DND-41 (cell line): ENCODE measurements around the gene CLDN10.

Experiments
- ATAC-seq: fragments of 200-7000 bp; cut with Tn5 transposase; 3 replicates; pipeline ENCODE4 v1.9.1; 2021; ENCODE audit warnings: low read depth; ENCODE audit not compliant: insufficient read depth
- DNase-seq: peaks from one replicate; pipeline ENCODE4 v3.0.0-alpha.2; 2020
- H2AFZ ChIP-seq: 2 replicates; pipeline ENCODE4 v1.6.0; 2012; ENCODE audit warnings: low read depth, low read length
- H3K27ac ChIP-seq: 2 replicates; pipeline ENCODE4 v1.5.1; 2012; ENCODE audit warnings: low read length, inconsistent platforms
- H3K27me3 ChIP-seq: fragments of 200-600 bp; sonication (generic); 2 replicates; pipeline ENCODE4 v1.6.0; 2012; ENCODE audit warnings: low read length, mild to moderate bottlenecking, inconsistent platforms; ENCODE audit not compliant: insufficient read depth, poor library complexity
- H3K36me3 ChIP-seq: 2 replicates; pipeline ENCODE4 v1.5.1; 2012; ENCODE audit warnings: low read length, inconsistent platforms; ENCODE audit not compliant: insufficient read depth
- H3K4me1 ChIP-seq: 2 replicates; pipeline ENCODE4 v1.5.1; 2012; ENCODE audit warnings: mild to moderate bottlenecking, low read length; ENCODE audit not compliant: insufficient read depth
- H3K4me2 ChIP-seq: 2 replicates; pipeline ENCODE4 v1.6.0; 2012; ENCODE audit warnings: mild to moderate bottlenecking, moderate library complexity, low read length, inconsistent platforms; ENCODE audit not compliant: insufficient read depth
- H3K4me3 ChIP-seq, 2 experiments: fragments of 200-600 bp in 1 of 2; shearing (Covaris generic) in 1 of 2; 2 replicates each; pipeline ENCODE4 v1.5.1; 2012 to 2016; ENCODE audit warnings: inconsistent platforms in 2 of 2, low read length in 2 of 2, mild to moderate bottlenecking in 2 of 2, low read depth in 1 of 2, moderate library complexity in 1 of 2
- H3K79me2 ChIP-seq: 2 replicates; pipeline ENCODE4 v1.6.0; 2012; ENCODE audit warnings: low read length, inconsistent platforms; ENCODE audit not compliant: insufficient read depth
- H3K9ac ChIP-seq: 2 replicates; pipeline ENCODE4 v1.6.0; 2012; ENCODE audit warnings: low read depth, mild to moderate bottlenecking, inconsistent platforms, low read length, moderate library complexity
- H3K9me3 ChIP-seq: 2 replicates; pipeline ENCODE4 v1.5.1; 2012; ENCODE audit warnings: low read length, moderate library complexity, mild to moderate bottlenecking, inconsistent platforms; ENCODE audit not compliant: insufficient read depth, severe bottlenecking
- H4K20me1 ChIP-seq: 2 replicates; pipeline ENCODE4 v1.6.0; 2012; ENCODE audit warnings: low read length; ENCODE audit not compliant: insufficient read depth
- EZH2 ChIP-seq: IDR thresholded peaks from 3 replicates; pipeline ENCODE4 v1.6.1; 2012; ENCODE audit warnings: borderline replicate concordance, low read depth, mild to moderate bottlenecking, moderate library complexity, low read length, inconsistent platforms; ENCODE audit not compliant: severe bottlenecking
- TF ChIP-seq, protein P1 (sequence below): IDR thresholded peaks from 2 replicates; pipeline ENCODE4 v1.5.1; 2012; ENCODE audit warnings: borderline replicate concordance, low read length, moderate library complexity, mild to moderate bottlenecking; ENCODE audit not compliant: poor library complexity, severe bottlenecking; ENCODE audit errors: extremely low read depth

The CLDN10 gene

DNA sequence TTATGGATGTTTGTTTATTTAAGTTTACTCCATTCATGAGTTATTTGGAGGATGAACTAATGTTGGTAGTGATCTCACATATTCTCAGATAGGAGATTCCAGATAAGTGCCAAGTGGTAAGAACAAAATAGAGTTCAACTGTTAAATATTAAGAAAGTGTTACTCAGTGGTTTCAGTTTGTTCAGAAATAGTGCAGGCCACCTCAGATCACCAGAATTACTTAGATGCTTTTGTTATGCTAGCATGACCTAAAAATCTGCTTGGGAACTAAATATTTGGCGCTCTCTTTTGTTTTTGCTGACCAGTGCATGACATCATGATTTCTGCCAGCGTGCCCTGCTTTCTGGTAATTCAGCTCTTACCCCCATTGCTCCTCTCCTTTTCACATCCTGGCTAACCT is 15.6 kb downstream of the CLDN10 start:
- Histone ChIP-seq H3K79me2 (no peaks in the 10 kb centered on the region), H4K20me1 (no peaks in the 10 kb centered on the region)
- no peak for ATAC-seq

GRCh38 chr13:95570016-95570415 is 17.5 kb downstream of the CLDN10 start:
- no peaks in the 10 kb centered on the region for H3K9me3 ChIP-seq
- H3K4me2 ChIP-seq, result no peak overlapping the region
- H2AFZ ChIP-seq, result no peak overlapping the region
- no peaks in the 10 kb centered on the region for H3K79me2 ChIP-seq
- no peak overlapping the region for H3K27ac ChIP-seq
- no peaks in the 10 kb centered on the region for H3K27me3 ChIP-seq
- TF ChIP-seq, protein P1, sequence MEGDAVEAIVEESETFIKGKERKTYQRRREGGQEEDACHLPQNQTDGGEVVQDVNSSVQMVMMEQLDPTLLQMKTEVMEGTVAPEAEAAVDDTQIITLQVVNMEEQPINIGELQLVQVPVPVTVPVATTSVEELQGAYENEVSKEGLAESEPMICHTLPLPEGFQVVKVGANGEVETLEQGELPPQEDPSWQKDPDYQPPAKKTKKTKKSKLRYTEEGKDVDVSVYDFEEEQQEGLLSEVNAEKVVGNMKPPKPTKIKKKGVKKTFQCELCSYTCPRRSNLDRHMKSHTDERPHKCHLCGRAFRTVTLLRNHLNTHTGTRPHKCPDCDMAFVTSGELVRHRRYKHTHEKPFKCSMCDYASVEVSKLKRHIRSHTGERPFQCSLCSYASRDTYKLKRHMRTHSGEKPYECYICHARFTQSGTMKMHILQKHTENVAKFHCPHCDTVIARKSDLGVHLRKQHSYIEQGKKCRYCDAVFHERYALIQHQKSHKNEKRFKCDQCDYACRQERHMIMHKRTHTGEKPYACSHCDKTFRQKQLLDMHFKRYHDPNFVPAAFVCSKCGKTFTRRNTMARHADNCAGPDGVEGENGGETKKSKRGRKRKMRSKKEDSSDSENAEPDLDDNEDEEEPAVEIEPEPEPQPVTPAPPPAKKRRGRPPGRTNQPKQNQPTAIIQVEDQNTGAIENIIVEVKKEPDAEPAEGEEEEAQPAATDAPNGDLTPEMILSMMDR, result no peak
- TF ChIP-seq EZH2, result no peak
- no peaks in the 10 kb centered on the region for H3K4me1 ChIP-seq
- ATAC-seq (no peak), DNase-seq (no peak)
- no peaks in the 10 kb centered on the region for H4K20me1 ChIP-seq
- no peaks in the 10 kb centered on the region for H3K36me3 ChIP-seq
- no peak overlapping the region for H3K9ac ChIP-seq
- no peak overlapping the region for H3K4me3 ChIP-seq

More for the DNA sequence above, 15.6 kb downstream of the CLDN10 start:
- H3K36me3 ChIP-seq, result no peaks in the 10 kb centered on the region
- H3K27ac ChIP-seq, result no peak overlapping the region
- no peak overlapping the region for H3K4me2 ChIP-seq
- no peaks in the 10 kb centered on the region for H3K27me3 ChIP-seq
- no peak for TF ChIP-seq EZH2
- TF ChIP-seq, protein P1, result no peak
- H2AFZ ChIP-seq, result no peak overlapping the region
- no peaks in the 10 kb centered on the region for H3K4me1 ChIP-seq
- DNase-seq, result no peak
- no peaks in the 10 kb centered on the region for H3K9me3 ChIP-seq
- H3K4me3 ChIP-seq, result no peak overlapping the region
- H3K9ac ChIP-seq, result no peak overlapping the region

DNA sequence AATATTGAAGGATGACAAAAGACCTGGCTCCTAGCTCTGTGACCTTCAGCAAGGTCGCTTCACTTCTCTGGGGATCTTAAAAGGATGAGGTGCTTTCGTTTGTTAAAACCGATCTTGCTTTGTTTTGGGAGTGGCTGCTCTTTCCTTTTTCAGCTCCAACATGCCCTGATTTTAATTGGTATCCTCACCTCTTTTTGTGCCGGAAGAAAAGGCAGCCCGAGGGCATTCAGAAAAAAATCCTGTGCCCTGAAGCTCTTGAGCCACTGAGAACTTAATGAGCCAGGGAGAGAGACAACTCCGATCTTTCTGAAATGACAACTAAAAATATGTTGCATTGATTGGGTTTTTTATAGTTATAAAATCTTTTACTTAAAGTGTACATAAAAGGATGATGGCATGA is 19.4 kb downstream of the CLDN10 start:
- no peak overlapping the region for H3K4me2 ChIP-seq
- no peaks in the 10 kb centered on the region for H4K20me1 ChIP-seq
- H3K27me3 ChIP-seq, result no peaks in the 10 kb centered on the region
- no peak overlapping the region for H3K4me3 ChIP-seq
- no peaks in the 10 kb centered on the region for H3K4me1 ChIP-seq
- H3K27ac ChIP-seq, result no peak overlapping the region
- DNase-seq (no peak), ATAC-seq (no peak)
- H3K9me3 ChIP-seq, result no peaks in the 10 kb centered on the region
- no peak overlapping the region for H2AFZ ChIP-seq
- H3K79me2 ChIP-seq, result no peaks in the 10 kb centered on the region
- H3K9ac ChIP-seq, result no peak overlapping the region
- no peaks in the 10 kb centered on the region for H3K36me3 ChIP-seq
- no peak for TF ChIP-seq EZH2
- TF ChIP-seq, protein P1, result no peak

GRCh38 chr13:95573221-95573620 is 20.7 kb downstream of the CLDN10 start:
- DNase-seq, result no peak
- no peak overlapping the region for H3K9ac ChIP-seq
- no peaks in the 10 kb centered on the region for H3K79me2 ChIP-seq
- TF ChIP-seq, protein P1, result no peak
- TF ChIP-seq EZH2, result no peak
- no peak overlapping the region for H3K4me3 ChIP-seq
- H3K27me3 ChIP-seq, result no peaks in the 10 kb centered on the region
- H3K4me2 ChIP-seq, result no peak overlapping the region
- no peak overlapping the region for H2AFZ ChIP-seq
- no peaks in the 10 kb centered on the region for H3K36me3 ChIP-seq
- no peaks in the 10 kb centered on the region for H3K9me3 ChIP-seq
- no peaks in the 10 kb centered on the region for H4K20me1 ChIP-seq
- H3K4me1 ChIP-seq, result no peaks in the 10 kb centered on the region
- no peak for ATAC-seq
- no peak overlapping the region for H3K27ac ChIP-seq
